ENCODE measurements around the gene YES1.
A peak's percentile ranks its signal among the peaks of the same experiment; 100 is the strongest.
"Not testable (repeated sequence)": the region's sequence is repeated elsewhere in the genome, so short reads cannot be mapped to it uniquely, and the experiment has no call there.

YES1 gene

GRCh38 chr18:820591-821165 is 8.6 kb upstream of the YES1 start:
- DNase-seq = no peak

- DNase-seq = no peak
Observed at GRCh38 chr18:816869-817268, 4.8 kb upstream of the YES1 start.

- DNase-seq = no peak
Observed at GRCh38 chr18:816088-816653, 4.1 kb upstream of the YES1 start.

GRCh38 chr18:815353-815752 is 3.3 kb upstream of the YES1 start:
- DNase-seq = no peak

GRCh38 chr18:814300-815084 is 2.5 kb upstream of the YES1 start:
- no peak for DNase-seq

GRCh38 chr18:813172-814071 is 1.4 kb upstream of the YES1 start:
- no peak for DNase-seq

- DNase-seq = peak; percentile 88
Observed at GRCh38 chr18:812376-813171, 532 bp upstream of the YES1 start.

GRCh38 chr18:811182-811891 is 705 bp downstream of the YES1 start:
- DNase-seq = peak; percentile 79

GRCh38 chr18:809985-810642 is 1.9 kb downstream of the YES1 start:
- DNase-seq = no peak

GRCh38 chr18:809228-809627 is 2.8 kb downstream of the YES1 start:
- DNase-seq = not testable (repeated sequence)

- DNase-seq = no peak
Observed at GRCh38 chr18:808502-808901, 3.5 kb downstream of the YES1 start.

GRCh38 chr18:808086-808485 is 4.0 kb downstream of the YES1 start:
- no peak for DNase-seq

GRCh38 chr18:805755-806110 is 6.3 kb downstream of the YES1 start:
- DNase-seq = no peak

GRCh38 chr18:805008-805754 is 6.9 kb downstream of the YES1 start:
- DNase-seq = no peak

GRCh38 chr18:801137-801536 is 10.9 kb downstream of the YES1 start:
- no peak for DNase-seq

- DNase-seq = no peak
Observed at GRCh38 chr18:799943-800342, 12.1 kb downstream of the YES1 start.

- DNase-seq = not testable (repeated sequence)
Observed at GRCh38 chr18:795383-795782, 16.7 kb downstream of the YES1 start.

- no peak for DNase-seq
Observed at GRCh38 chr18:789397-789796, 22.6 kb downstream of the YES1 start.

- DNase-seq = no peak
Observed at GRCh38 chr18:785242-785641, 26.8 kb downstream of the YES1 start.

- DNase-seq = no peak
Observed at GRCh38 chr18:784470-785172, 27.4 kb downstream of the YES1 start.
